ENCODE data around the gene OR2L3. TPM values are rescaled to one million over a fixed set of nuclear protein-coding genes. Genes with fewer than 3 reads are reported as not detected.

The OR2L3 gene
- polyA plus RNA-seq, 1 donor from 2014 or later: 0.27 TPM

DNA sequence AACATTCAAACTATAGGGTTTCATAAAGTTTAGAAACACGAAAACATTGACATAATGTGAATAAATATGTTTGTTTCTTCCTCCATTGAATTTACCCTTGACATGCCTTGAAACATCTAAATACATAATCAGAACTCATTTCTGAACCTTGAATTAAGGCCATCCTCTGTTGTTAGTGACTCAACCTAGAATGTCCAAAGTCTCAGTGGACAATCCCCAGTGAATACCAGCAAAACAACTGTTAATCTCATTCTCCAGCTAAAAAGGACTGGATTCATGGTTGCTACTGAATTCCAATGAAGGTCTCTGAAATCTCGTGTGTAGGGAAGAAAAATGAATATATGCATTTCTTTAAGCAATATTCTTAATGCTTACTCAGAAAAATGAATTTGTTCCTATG lies 16.9 kb upstream of the OR2L3 start, which contains the start of gene OR2L2:
Gene OR2L2, plus strand, starts transcription at position 301 of the 400 bp plus-strand sequence. CDS start 8,198 bp downstream, outside the sequence.
- no peak within 1 kb of the TSS for H3K27ac ChIP-seq (ENCODE audit: low read length)
- H3K9me3 ChIP-seq (ENCODE audit: low read length): no peaks in the 10 kb centered on the region
- no peak within 1 kb of the TSS for H3K9ac ChIP-seq (ENCODE audit: low read length)

GRCh38 chr1:248045209-248045608 lies 1.4 kb upstream of the OR2L3 start:
- H3K27ac ChIP-seq (ENCODE audit: low read length): no peak overlapping the region
- H3K4me3 ChIP-seq (ENCODE audit: low read length): no peak overlapping the region
- no peak overlapping the region for H3K4me2 ChIP-seq (ENCODE audit: low read length)
- TF ChIP-seq EZH2 (IDR thresholded peaks at IDR 0.05; ENCODE audit: borderline replicate concordance, insufficient read depth, low read length, poor library complexity, severe bottlenecking) (no peak), RAD21 (conservative IDR thresholded peaks at IDR 0.05) (no peak), POLR2AphosphoS5 (IDR thresholded peaks at IDR 0.05) (no peak)
- TF ChIP-seq, protein P1, sequence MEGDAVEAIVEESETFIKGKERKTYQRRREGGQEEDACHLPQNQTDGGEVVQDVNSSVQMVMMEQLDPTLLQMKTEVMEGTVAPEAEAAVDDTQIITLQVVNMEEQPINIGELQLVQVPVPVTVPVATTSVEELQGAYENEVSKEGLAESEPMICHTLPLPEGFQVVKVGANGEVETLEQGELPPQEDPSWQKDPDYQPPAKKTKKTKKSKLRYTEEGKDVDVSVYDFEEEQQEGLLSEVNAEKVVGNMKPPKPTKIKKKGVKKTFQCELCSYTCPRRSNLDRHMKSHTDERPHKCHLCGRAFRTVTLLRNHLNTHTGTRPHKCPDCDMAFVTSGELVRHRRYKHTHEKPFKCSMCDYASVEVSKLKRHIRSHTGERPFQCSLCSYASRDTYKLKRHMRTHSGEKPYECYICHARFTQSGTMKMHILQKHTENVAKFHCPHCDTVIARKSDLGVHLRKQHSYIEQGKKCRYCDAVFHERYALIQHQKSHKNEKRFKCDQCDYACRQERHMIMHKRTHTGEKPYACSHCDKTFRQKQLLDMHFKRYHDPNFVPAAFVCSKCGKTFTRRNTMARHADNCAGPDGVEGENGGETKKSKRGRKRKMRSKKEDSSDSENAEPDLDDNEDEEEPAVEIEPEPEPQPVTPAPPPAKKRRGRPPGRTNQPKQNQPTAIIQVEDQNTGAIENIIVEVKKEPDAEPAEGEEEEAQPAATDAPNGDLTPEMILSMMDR (IDR thresholded peaks at IDR 0.05; ENCODE audit: poor library complexity, severe bottlenecking): no peak
- H3F3A ChIP-seq (ENCODE audit: insufficient read depth, low read length, poor library complexity, severe bottlenecking): no peaks in the 10 kb centered on the region
- H3K79me2 ChIP-seq (replicated peaks; ENCODE audit: insufficient read depth, low read length): no peaks in the 10 kb centered on the region
- no peak overlapping the region for H3K9ac ChIP-seq (ENCODE audit: low read length)
- H2AFZ ChIP-seq (ENCODE audit: low read depth, low read length): no peak overlapping the region
- H3K9me2 ChIP-seq (ENCODE audit: insufficient read depth, low read length): no peaks in the 10 kb centered on the region
- no peaks in the 10 kb centered on the region for H3K27me3 ChIP-seq (ENCODE audit: insufficient read depth, low read depth, low read length)
- no peaks in the 10 kb centered on the region for H3K36me3 ChIP-seq (ENCODE audit: insufficient read depth, low read length)
- peaks cover 4% of the 10 kb centered on the region for H3K9me3 ChIP-seq (ENCODE audit: low read length)
- no peaks in the 10 kb centered on the region for H4K20me1 ChIP-seq (ENCODE audit: insufficient read depth)

More for the DNA sequence above, 16.9 kb upstream of the OR2L3 start, which contains the start of gene OR2L2:
- Histone ChIP-seq H3K9me2 (ENCODE audit: insufficient read depth, low read length) (no peaks in the 10 kb centered on the region), H3K36me3 (ENCODE audit: insufficient read depth, low read length) (no peaks in the 10 kb centered on the region), H3K4me2 (ENCODE audit: low read length) (no peak within 1 kb of the TSS), H2AFZ (ENCODE audit: low read depth, low read length) (no peak within 1 kb of the TSS), H3K79me2 (replicated peaks; ENCODE audit: insufficient read depth, low read length) (no peaks in the 10 kb centered on the region), H3K27me3 (ENCODE audit: insufficient read depth, low read depth, low read length) (no peaks in the 10 kb centered on the region), H3F3A (ENCODE audit: insufficient read depth, low read length, poor library complexity, severe bottlenecking) (no peaks in the 10 kb centered on the region), H3K4me3 (ENCODE audit: low read length) (no peak within 1 kb of the TSS), H4K20me1 (ENCODE audit: insufficient read depth) (no peaks in the 10 kb centered on the region)
- TF ChIP-seq EP300 (conservative IDR thresholded peaks at IDR 0.05; ENCODE audit: poor library complexity, severe bottlenecking) (no peak), RAD21 (conservative IDR thresholded peaks at IDR 0.05) (no peak), REST (IDR thresholded peaks at IDR 0.05; ENCODE audit: borderline replicate concordance) (no peak), TAF1 (IDR thresholded peaks at IDR 0.05; ENCODE audit: low read depth) (no peak), POLR2AphosphoS5 (IDR thresholded peaks at IDR 0.05) (no peak), MXI1 (conservative IDR thresholded peaks at IDR 0.05; ENCODE audit: poor library complexity, severe bottlenecking) (no peak), EZH2 (IDR thresholded peaks at IDR 0.05; ENCODE audit: borderline replicate concordance, insufficient read depth, low read length, poor library complexity, severe bottlenecking) (no peak), SMC3 (conservative IDR thresholded peaks at IDR 0.05; ENCODE audit: poor library complexity) (no peak)
- TF ChIP-seq, protein P1 (IDR thresholded peaks at IDR 0.05; ENCODE audit: poor library complexity, severe bottlenecking): no peak
